Measurements from ENCODE around the gene TMEM156.
"Not testable (repeated sequence)": the region's sequence is repeated elsewhere in the genome, so short reads cannot be mapped to it uniquely, and the experiment has no call there.

The TMEM156 gene

DNA sequence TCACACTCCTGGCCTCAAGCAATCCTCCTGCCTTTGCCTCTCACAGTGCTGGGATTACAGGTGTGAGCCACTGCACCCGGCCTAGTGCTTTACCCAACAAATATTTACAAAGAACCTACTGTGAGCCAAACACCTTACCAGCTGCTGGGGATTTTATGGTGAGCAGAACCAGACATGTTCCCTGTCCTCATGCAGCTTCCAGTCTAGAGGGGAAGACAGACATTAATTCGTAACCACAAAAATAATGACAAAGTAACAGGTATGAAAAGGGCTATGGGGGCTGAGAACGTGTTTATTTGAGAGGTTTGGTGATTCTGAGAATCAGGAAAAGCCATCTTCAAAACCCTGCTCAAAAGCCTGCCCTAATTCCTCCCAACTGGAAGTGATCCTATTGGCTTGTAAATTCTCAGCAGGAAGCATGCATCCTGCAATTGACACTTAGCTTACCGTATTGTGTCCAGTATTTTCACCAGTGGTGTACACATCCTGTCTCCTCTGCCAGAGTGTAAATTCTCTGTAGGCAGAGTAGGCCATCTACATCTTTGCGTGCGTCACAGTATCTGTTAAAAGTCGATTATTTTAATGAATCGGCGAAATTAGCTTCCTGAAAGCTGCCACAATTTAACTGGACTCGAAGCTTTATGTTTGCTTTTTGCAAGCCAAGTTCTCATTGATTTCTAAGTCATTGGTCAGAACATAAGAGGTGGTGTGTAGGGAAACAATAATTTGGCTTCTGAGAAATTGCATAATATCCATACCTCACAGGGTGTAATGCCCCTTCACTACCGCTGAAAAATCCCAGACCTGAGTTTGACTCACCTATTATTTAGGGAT is 67.0 kb downstream of the TMEM156 start:
- Histone ChIP-seq H3K4me1 (ENCODE audit: control insufficient read depth in 2 of 2, insufficient read depth in 2 of 2, low read length in 2 of 2) (no peaks in the 10 kb centered on the region), H3K4me3 (ENCODE audit: low read length in 2 of 2) (no peak overlapping the region), H3K27me3 (ENCODE audit: control insufficient read depth in 2 of 2, insufficient read depth in 2 of 2, low read length in 2 of 2) (no peaks in the 10 kb centered on the region), H3K9ac (ENCODE audit: low read depth in 1 of 2, low read length in 2 of 2) (no peak overlapping the region), H3K27ac (ENCODE audit: low read depth in 2 of 2, low read length in 2 of 2) (no peak overlapping the region), H3K9me3 (ENCODE audit: control insufficient read depth in 2 of 2, low read length in 2 of 2) (no peaks in the 10 kb centered on the region), H3K36me3 (ENCODE audit: control insufficient read depth in 2 of 2, insufficient read depth in 2 of 2, low read length in 2 of 2) (no peaks in the 10 kb centered on the region)

GRCh38 chr4:38959248-38959647 is 73.0 kb downstream of the TMEM156 start:
- H3K9me3 ChIP-seq (ENCODE audit: control insufficient read depth in 2 of 2, low read length in 2 of 2); H3K9ac ChIP-seq (ENCODE audit: low read depth in 1 of 2, low read length in 2 of 2): not testable (repeated sequence)

GRCh38 chr4:38958453-38959190 is 73.6 kb downstream of the TMEM156 start:
- no peak overlapping the region for H3K4me3 ChIP-seq (ENCODE audit: low read length in 2 of 2)
- no peaks in the 10 kb centered on the region for H3K36me3 ChIP-seq (ENCODE audit: control insufficient read depth in 2 of 2, insufficient read depth in 2 of 2, low read length in 2 of 2)
- no peaks in the 10 kb centered on the region for H3K4me1 ChIP-seq (ENCODE audit: control insufficient read depth in 2 of 2, insufficient read depth in 2 of 2, low read length in 2 of 2)
- no peaks in the 10 kb centered on the region for H3K9me3 ChIP-seq (ENCODE audit: control insufficient read depth in 2 of 2, low read length in 2 of 2)
- H3K9ac ChIP-seq (ENCODE audit: low read depth in 1 of 2, low read length in 2 of 2) = no peak overlapping the region
- no peaks in the 10 kb centered on the region for H3K27me3 ChIP-seq (ENCODE audit: control insufficient read depth in 2 of 2, insufficient read depth in 2 of 2, low read length in 2 of 2)
- H3K27ac ChIP-seq (ENCODE audit: low read depth in 2 of 2, low read length in 2 of 2) = no peak overlapping the region

More at GRCh38 chr4:38959248-38959647, 73.0 kb downstream of the TMEM156 start:
- H3K4me3 ChIP-seq (ENCODE audit: low read length in 2 of 2); H3K4me1 ChIP-seq (ENCODE audit: control insufficient read depth in 2 of 2, insufficient read depth in 2 of 2, low read length in 2 of 2); H3K27ac ChIP-seq (ENCODE audit: low read depth in 2 of 2, low read length in 2 of 2); H3K27me3 ChIP-seq (ENCODE audit: control insufficient read depth in 2 of 2, insufficient read depth in 2 of 2, low read length in 2 of 2); H3K36me3 ChIP-seq (ENCODE audit: control insufficient read depth in 2 of 2, insufficient read depth in 2 of 2, low read length in 2 of 2): not testable (repeated sequence)

DNA sequence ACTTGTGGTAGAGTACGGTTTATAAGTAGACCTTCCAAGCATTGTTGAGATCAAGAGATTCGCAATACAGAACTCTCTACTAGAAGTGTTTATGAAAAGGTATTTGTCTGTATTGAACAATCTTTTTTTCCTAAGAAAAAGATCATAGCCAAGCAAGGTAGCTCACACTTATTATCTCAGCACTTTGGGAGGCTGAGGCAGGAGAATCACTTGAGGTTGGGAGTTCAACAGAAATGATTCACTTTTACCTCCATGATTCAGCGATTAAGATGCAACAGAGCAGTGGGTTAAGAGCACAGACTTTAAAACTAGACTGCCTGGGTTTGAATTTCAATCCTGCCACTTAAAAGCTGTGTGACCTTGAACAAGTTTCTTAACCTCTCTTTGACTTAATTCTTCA is 74.3 kb downstream of the TMEM156 start:
- no peaks in the 10 kb centered on the region for H3K27me3 ChIP-seq (ENCODE audit: control insufficient read depth in 2 of 2, insufficient read depth in 2 of 2, low read length in 2 of 2)
- H3K27ac ChIP-seq (ENCODE audit: low read depth in 2 of 2, low read length in 2 of 2) = no peak overlapping the region
- no peaks in the 10 kb centered on the region for H3K4me1 ChIP-seq (ENCODE audit: control insufficient read depth in 2 of 2, insufficient read depth in 2 of 2, low read length in 2 of 2)
- no peaks in the 10 kb centered on the region for H3K9me3 ChIP-seq (ENCODE audit: control insufficient read depth in 2 of 2, low read length in 2 of 2)
- no peaks in the 10 kb centered on the region for H3K36me3 ChIP-seq (ENCODE audit: control insufficient read depth in 2 of 2, insufficient read depth in 2 of 2, low read length in 2 of 2)
- H3K4me3 ChIP-seq (ENCODE audit: low read length in 2 of 2) = no peak overlapping the region
- H3K9ac ChIP-seq (ENCODE audit: low read depth in 1 of 2, low read length in 2 of 2) = no peak overlapping the region

GRCh38 chr4:38957261-38957815 is 74.9 kb downstream of the TMEM156 start:
- Histone ChIP-seq H3K27ac (ENCODE audit: low read depth in 2 of 2, low read length in 2 of 2) (no peak overlapping the region), H3K9ac (ENCODE audit: low read depth in 1 of 2, low read length in 2 of 2) (no peak overlapping the region), H3K27me3 (ENCODE audit: control insufficient read depth in 2 of 2, insufficient read depth in 2 of 2, low read length in 2 of 2) (no peaks in the 10 kb centered on the region), H3K4me1 (ENCODE audit: control insufficient read depth in 2 of 2, insufficient read depth in 2 of 2, low read length in 2 of 2) (no peaks in the 10 kb centered on the region), H3K9me3 (ENCODE audit: control insufficient read depth in 2 of 2, low read length in 2 of 2) (no peaks in the 10 kb centered on the region), H3K4me3 (ENCODE audit: low read length in 2 of 2) (no peak overlapping the region), H3K36me3 (ENCODE audit: control insufficient read depth in 2 of 2, insufficient read depth in 2 of 2, low read length in 2 of 2) (no peaks in the 10 kb centered on the region)

DNA sequence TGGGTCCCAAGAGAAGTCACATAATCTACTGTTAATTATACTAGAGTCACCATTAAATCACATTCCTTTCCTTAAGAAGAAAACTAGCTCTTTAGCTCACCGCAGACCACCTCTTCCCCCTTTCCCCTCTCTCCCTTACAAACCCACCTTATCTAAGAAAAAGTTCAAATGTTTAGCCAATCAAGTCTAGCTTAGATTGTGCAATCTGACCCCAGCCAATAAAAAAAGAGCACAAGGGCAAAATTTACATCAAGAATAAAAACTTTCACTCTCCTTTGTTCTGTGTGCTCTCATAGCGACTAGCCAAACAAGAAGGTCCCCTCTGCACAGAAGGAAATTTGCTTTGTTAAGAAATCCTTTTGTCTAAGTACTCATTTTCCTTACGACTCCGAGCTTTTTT is 76.3 kb downstream of the TMEM156 start:
- no peak overlapping the region for H3K27ac ChIP-seq (ENCODE audit: low read depth in 2 of 2, low read length in 2 of 2)
- no peaks in the 10 kb centered on the region for H3K9me3 ChIP-seq (ENCODE audit: control insufficient read depth in 2 of 2, low read length in 2 of 2)

GRCh38 chr4:38954727-38955126 is 77.5 kb downstream of the TMEM156 start:
- H3K4me1 ChIP-seq (ENCODE audit: control insufficient read depth in 2 of 2, insufficient read depth in 2 of 2, low read length in 2 of 2) = no peaks in the 10 kb centered on the region
- no peak overlapping the region for H3K9ac ChIP-seq (ENCODE audit: low read depth in 1 of 2, low read length in 2 of 2)
- H3K27me3 ChIP-seq (ENCODE audit: control insufficient read depth in 2 of 2, insufficient read depth in 2 of 2, low read length in 2 of 2) = no peaks in the 10 kb centered on the region
- H3K9me3 ChIP-seq (ENCODE audit: control insufficient read depth in 2 of 2, low read length in 2 of 2) = no peaks in the 10 kb centered on the region
- no peaks in the 10 kb centered on the region for H3K36me3 ChIP-seq (ENCODE audit: control insufficient read depth in 2 of 2, insufficient read depth in 2 of 2, low read length in 2 of 2)
- H3K27ac ChIP-seq (ENCODE audit: low read depth in 2 of 2, low read length in 2 of 2) = no peak overlapping the region
- H3K4me3 ChIP-seq (ENCODE audit: low read length in 2 of 2) = no peak overlapping the region

More for the DNA sequence above, 76.3 kb downstream of the TMEM156 start:
- no peak overlapping the region for H3K9ac ChIP-seq (ENCODE audit: low read depth in 1 of 2, low read length in 2 of 2)
- H3K4me1 ChIP-seq (ENCODE audit: control insufficient read depth in 2 of 2, insufficient read depth in 2 of 2, low read length in 2 of 2) = no peaks in the 10 kb centered on the region
- no peak overlapping the region for H3K4me3 ChIP-seq (ENCODE audit: low read length in 2 of 2)
- H3K36me3 ChIP-seq (ENCODE audit: control insufficient read depth in 2 of 2, insufficient read depth in 2 of 2, low read length in 2 of 2) = no peaks in the 10 kb centered on the region
- H3K27me3 ChIP-seq (ENCODE audit: control insufficient read depth in 2 of 2, insufficient read depth in 2 of 2, low read length in 2 of 2) = no peaks in the 10 kb centered on the region

DNA sequence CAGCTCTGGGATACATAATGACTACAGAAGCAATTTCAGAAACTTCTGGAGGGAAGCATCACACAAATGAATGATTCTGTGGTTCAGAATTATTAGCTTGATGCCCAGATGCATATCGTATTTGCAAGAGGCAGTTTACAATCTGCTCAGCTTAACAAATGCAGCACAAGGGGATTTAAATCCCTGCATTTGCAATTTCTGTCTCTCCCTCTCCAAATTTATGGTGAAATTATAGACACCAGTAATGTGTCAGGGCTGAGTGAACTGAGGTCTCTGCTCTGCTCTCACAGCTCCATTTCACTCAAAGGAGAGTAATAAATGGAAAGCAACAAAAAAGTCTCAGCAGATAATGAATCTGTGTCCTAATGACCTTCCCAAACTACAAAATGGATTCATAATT is 80.2 kb downstream of the TMEM156 start:
- Histone ChIP-seq H3K4me1 (ENCODE audit: control insufficient read depth in 2 of 2, insufficient read depth in 2 of 2, low read length in 2 of 2) (peaks cover 0 to 4% of the 10 kb centered on the region in 2 donors), H3K27ac (ENCODE audit: low read depth in 2 of 2, low read length in 2 of 2) (no peak overlapping the region), H3K9ac (ENCODE audit: low read depth in 1 of 2, low read length in 2 of 2) (no peak overlapping the region)

GRCh38 chr4:38951598-38951997 is 80.6 kb downstream of the TMEM156 start:
- H3K9me3 ChIP-seq (ENCODE audit: control insufficient read depth in 2 of 2, low read length in 2 of 2) = no peaks in the 10 kb centered on the region
- H3K9ac ChIP-seq (ENCODE audit: low read depth in 1 of 2, low read length in 2 of 2) = no peak overlapping the region
- no peaks in the 10 kb centered on the region for H3K27me3 ChIP-seq (ENCODE audit: control insufficient read depth in 2 of 2, insufficient read depth in 2 of 2, low read length in 2 of 2)
- peaks cover 0 to 4% of the 10 kb centered on the region in 2 donors for H3K4me1 ChIP-seq (ENCODE audit: control insufficient read depth in 2 of 2, insufficient read depth in 2 of 2, low read length in 2 of 2)
- no peak overlapping the region for H3K27ac ChIP-seq (ENCODE audit: low read depth in 2 of 2, low read length in 2 of 2)
- H3K4me3 ChIP-seq (ENCODE audit: low read length in 2 of 2) = no peak overlapping the region
- no peaks in the 10 kb centered on the region for H3K36me3 ChIP-seq (ENCODE audit: control insufficient read depth in 2 of 2, insufficient read depth in 2 of 2, low read length in 2 of 2)

More for the DNA sequence above, 80.2 kb downstream of the TMEM156 start:
- Histone ChIP-seq H3K27me3 (ENCODE audit: control insufficient read depth in 2 of 2, insufficient read depth in 2 of 2, low read length in 2 of 2) (no peaks in the 10 kb centered on the region), H3K4me3 (ENCODE audit: low read length in 2 of 2) (no peak overlapping the region), H3K9me3 (ENCODE audit: control insufficient read depth in 2 of 2, low read length in 2 of 2) (no peaks in the 10 kb centered on the region), H3K36me3 (ENCODE audit: control insufficient read depth in 2 of 2, insufficient read depth in 2 of 2, low read length in 2 of 2) (no peaks in the 10 kb centered on the region)

- peaks cover 0 to 4% of the 10 kb centered on the region in 2 donors for H3K4me1 ChIP-seq (ENCODE audit: control insufficient read depth in 2 of 2, insufficient read depth in 2 of 2, low read length in 2 of 2)
- no peaks in the 10 kb centered on the region for H3K27me3 ChIP-seq (ENCODE audit: control insufficient read depth in 2 of 2, insufficient read depth in 2 of 2, low read length in 2 of 2)
- H3K27ac ChIP-seq (ENCODE audit: low read depth in 2 of 2, low read length in 2 of 2) = no peak overlapping the region
- H3K9ac ChIP-seq (ENCODE audit: low read depth in 1 of 2, low read length in 2 of 2) = no peak overlapping the region
- H3K4me3 ChIP-seq (ENCODE audit: low read length in 2 of 2) = no peak overlapping the region
- H3K9me3 ChIP-seq (ENCODE audit: control insufficient read depth in 2 of 2, low read length in 2 of 2) = no peaks in the 10 kb centered on the region
- no peaks in the 10 kb centered on the region for H3K36me3 ChIP-seq (ENCODE audit: control insufficient read depth in 2 of 2, insufficient read depth in 2 of 2, low read length in 2 of 2)
Observed at GRCh38 chr4:38950734-38951133, 81.5 kb downstream of the TMEM156 start.
